ENCODE measurements around the gene CLDN6. TPM values are rescaled to one million over a fixed set of nuclear protein-coding genes. Genes with fewer than 3 reads are reported as not detected.
A peak's percentile ranks its signal among the peaks of the same experiment; 100 is the strongest.

CLDN6 gene
- total RNA-seq, 2 experiments from 2014 or later: not detected

DNA sequence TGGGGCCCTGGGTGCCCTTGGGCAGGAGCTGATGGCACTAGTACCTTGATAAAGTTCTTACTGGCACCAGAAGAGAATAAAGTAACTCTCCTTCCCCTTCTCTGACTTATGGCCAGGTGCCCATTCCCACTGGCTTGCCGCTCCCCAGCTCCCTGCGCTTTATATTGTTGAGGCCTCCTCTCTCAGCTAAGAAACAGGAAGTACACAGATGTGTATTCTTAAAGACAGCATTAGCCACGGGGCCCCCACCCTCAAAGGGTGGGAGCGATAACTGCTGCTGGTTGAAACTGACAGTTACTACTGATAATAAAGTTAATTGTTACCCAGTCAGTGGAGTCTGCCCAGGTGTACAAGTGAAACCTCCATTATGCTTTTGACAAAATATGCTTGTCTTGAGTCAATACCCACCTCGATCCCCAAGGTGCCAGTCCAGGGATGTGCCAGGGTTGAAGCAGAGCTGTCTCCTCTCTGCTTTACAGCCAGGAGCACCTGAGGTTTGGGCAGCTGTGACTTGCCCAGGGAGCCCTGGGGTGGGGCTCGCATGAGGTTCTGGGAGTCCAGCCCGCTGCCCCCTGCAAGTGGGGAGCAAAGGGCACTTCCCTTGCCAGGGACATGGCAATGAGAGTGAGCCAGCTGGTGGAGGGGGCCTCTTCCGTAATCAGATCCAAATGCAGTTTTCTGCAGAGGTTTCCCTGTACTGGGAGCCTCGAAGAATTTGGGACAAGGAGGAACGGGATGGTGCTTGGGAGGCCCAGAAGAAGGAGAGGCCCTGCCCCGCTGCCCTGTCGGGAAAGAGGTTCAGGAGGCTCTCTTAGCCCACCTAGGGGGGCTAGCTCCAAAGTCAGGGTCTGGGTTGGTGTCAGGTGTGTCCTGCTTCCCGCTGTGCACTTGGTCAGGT lies 10.7 kb downstream of the CLDN6 start:
- peak overlapping the region; percentile 11 for H3K27ac Mint-ChIP-seq
- POLR2A ChIA-PET: interaction anchor here (0.7 to 5.4 kb wide), 5 partner anchors 10 to 127 kb away, joined by 3 to 52 read pairs (median 5); partner anchors contain the start of genes CLDN6, PKMYT1, TNFRSF12A and ZNF213
- H3K4me3 Mint-ChIP-seq: no peak overlapping the region

DNA sequence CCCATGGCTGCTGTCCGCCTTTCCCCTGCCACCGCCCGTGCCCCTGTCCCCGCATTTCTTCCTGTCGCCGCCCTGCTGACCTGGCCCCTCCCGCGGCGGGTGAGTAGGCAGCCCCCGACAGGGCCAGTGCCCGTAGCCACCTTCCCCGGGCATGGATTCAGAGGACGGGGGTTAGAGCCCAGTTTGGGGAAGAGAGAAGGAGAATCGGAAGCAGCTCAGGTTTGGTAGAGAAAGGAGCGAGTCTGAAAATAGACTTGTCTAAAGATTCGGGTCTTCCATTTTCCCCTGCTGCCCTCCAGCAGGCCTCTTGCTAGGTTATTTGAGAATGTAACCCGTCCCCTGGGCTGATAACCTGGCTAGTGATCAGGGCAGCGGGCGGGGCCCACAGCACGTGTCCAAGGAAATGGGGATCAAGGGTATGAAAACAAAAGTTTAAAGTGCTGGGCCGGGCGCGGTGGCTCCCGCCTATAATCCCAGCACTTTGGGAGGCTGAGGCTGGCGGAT lies 13.2 kb downstream of the CLDN6 start:
- DNase-seq: no peak
- no peak overlapping the region for H3K27ac Mint-ChIP-seq
- POLR2A ChIA-PET: interaction anchor here (0.7 to 5.4 kb wide), 4 partner anchors 17 to 70 kb away, joined by 3 to 52 read pairs (median 12); partner anchors contain the start of genes PKMYT1 and TNFRSF12A
- H3K36me3 Mint-ChIP-seq (ENCODE audit: low read depth): no peaks in the 10 kb centered on the region
- no peaks in the 10 kb centered on the region for H3K9me3 Mint-ChIP-seq
- peak overlapping the region; percentile 74 for H3K4me3 Mint-ChIP-seq
- CTCF ChIA-PET: interaction anchor here (1.1 to 10.3 kb wide), 5 partner anchors 24 to 130 kb away, joined by 5 to 209 read pairs (median 9); partner anchors contain the start of genes PKMYT1 and ZNF213
- peaks cover 16% of the 10 kb centered on the region for H3K27me3 Mint-ChIP-seq
- H3K4me1 Mint-ChIP-seq: peaks cover 38% of the 10 kb centered on the region

More for the DNA sequence above, 10.7 kb downstream of the CLDN6 start:
- Mint-ChIP-seq H3K9me3 (no peaks in the 10 kb centered on the region), H3K36me3 (ENCODE audit: low read depth) (no peaks in the 10 kb centered on the region), H3K27me3 (peaks cover 16% of the 10 kb centered on the region), H3K4me1 (peaks cover 38% of the 10 kb centered on the region)
- CTCF ChIA-PET: interaction anchor here (0.8 to 10.3 kb wide), 7 partner anchors 12 to 122 kb away, joined by 3 to 209 read pairs (median 4); partner anchors contain the start of genes HCFC1R1 and THOC6
- no peak for DNase-seq

DNA sequence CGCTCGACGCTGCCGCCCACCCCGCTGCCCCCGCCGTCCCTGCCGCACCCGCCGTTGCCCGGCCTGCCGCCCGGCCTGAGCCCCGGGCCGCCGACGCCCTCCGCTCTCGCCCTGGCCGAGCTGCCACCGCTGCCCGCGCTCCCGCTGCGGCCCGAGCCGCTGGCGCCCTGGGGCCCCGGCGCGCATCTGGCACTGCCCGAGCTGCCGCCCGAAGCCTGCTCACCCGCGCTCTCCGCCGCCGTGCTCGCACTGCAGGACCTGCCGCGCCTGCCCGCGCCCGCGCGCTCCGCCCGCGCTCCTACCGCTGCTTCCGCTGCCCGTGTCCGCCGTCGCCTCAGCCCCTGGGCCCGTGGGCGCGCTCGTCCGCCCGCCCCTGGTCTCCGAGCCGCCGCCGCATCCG lies 13.7 kb downstream of the CLDN6 start:
- DNase-seq: no peak
- peaks cover 16% of the 10 kb centered on the region for H3K27me3 Mint-ChIP-seq
- no peaks in the 10 kb centered on the region for H3K36me3 Mint-ChIP-seq (ENCODE audit: low read depth)
- no peak overlapping the region for H3K27ac Mint-ChIP-seq
- no peak overlapping the region for H3K4me3 Mint-ChIP-seq
- H3K9me3 Mint-ChIP-seq: no peaks in the 10 kb centered on the region
- peaks cover 38% of the 10 kb centered on the region for H3K4me1 Mint-ChIP-seq
- POLR2A ChIA-PET: interaction anchor here (0.9 to 5.4 kb wide), 7 partner anchors 17 to 71 kb away, joined by 3 to 52 read pairs (median 4); partner anchors contain the start of genes PKMYT1 and TNFRSF12A
- CTCF ChIA-PET: interaction anchor here (0.6 to 10.3 kb wide), 21 partner anchors 9 to 167 kb away, joined by 3 to 209 read pairs (median 5); partner anchors contain the start of genes CLDN6, FLYWCH2, HCFC1R1 and PKMYT1

DNA sequence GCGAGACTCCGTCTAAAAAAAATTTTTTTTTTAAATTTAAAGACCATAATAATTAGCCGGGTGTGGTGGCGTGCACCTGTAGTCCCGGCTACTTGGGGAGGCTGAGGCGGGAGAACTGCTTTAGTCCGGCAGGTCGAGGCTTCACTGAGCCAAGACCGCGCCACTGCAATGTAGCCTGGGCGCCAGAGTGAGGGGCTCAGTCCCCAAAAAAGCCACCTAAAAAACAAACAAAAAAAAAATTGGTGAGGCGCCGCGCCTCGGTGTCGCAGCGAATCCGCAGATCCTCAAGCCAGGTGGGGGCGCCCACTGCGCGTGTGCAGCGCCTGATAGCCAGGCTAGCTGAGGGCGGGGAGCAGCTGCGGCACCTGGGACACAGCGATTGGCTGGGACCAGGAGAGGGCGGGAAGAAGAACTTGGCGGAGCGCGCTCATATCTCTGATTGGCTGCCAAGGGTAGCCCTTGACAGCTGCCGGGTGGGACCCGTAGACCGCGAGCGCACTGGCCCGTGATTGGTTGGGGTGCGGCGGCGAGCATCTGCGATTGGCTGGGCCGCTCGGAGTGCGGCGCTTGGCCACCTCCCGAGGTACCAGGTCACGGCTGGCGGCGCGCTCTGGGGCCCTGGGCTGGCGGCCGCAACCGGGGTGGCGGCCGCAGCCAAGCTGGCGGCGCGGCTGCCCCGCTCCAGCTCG lies 14.3 kb downstream of the CLDN6 start:
- Mint-ChIP-seq H3K9me3 (no peaks in the 10 kb centered on the region), H3K4me3 (peak overlapping the region; percentile 72), H3K27me3 (peaks cover 18% of the 10 kb centered on the region), H3K27ac (peak overlapping the region; percentile 16), H3K36me3 (ENCODE audit: low read depth) (no peaks in the 10 kb centered on the region), H3K4me1 (peaks cover 33% of the 10 kb centered on the region)
- POLR2A ChIA-PET: interaction anchor here (0.9 to 5.4 kb wide), 8 partner anchors 18 to 71 kb away, joined by 3 to 52 read pairs (median 4); partner anchors contain the start of genes PKMYT1 and TNFRSF12A
- CTCF ChIA-PET: interaction anchor here (0.6 to 10.3 kb wide), 22 partner anchors 8 to 168 kb away, joined by 3 to 209 read pairs (median 4); partner anchors contain the start of genes CLDN6, FLYWCH2, HCFC1R1 and PKMYT1
- DNase-seq: peak; percentile 98

DNA sequence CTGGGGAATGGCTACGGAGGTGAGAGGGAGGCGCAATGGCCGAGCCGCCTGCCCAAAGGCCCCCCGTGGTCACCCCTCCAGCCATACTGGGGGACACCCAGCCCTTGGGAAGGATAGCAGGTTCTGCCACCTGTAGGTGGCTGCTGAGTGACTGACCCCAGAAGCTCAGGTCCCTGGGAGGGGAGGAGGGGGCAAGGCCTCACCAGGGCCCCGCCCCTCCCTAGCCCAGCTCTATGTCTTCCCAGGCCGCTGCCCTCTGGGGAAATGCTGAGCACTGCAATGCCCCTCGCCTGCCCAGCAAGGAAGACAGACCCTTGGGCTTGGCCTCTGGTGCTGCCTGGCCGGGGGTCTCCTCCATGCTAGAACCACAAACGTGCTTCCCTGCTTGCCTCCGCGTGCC lies 16.7 kb downstream of the CLDN6 start:
- Mint-ChIP-seq H3K36me3 (ENCODE audit: low read depth) (no peaks in the 10 kb centered on the region), H3K27ac (no peak overlapping the region), H3K4me3 (no peak overlapping the region), H3K9me3 (no peaks in the 10 kb centered on the region), H3K4me1 (peaks cover 11% of the 10 kb centered on the region), H3K27me3 (peaks cover 10% of the 10 kb centered on the region)
- CTCF ChIA-PET: interaction anchor here (4.0 to 10.3 kb wide), 2 partner anchors 20 to 30 kb away, joined by 72 to 209 read pairs; partner anchors contain the start of genes CLDN6, HCFC1R1, THOC6 and TNFRSF12A
- POLR2A ChIA-PET: interaction anchor here (2.8 kb wide), 1 partner anchor 21 kb away, joined by 12 read pairs; the partner anchor contains the start of gene PKMYT1
- DNase-seq: no peak

DNA sequence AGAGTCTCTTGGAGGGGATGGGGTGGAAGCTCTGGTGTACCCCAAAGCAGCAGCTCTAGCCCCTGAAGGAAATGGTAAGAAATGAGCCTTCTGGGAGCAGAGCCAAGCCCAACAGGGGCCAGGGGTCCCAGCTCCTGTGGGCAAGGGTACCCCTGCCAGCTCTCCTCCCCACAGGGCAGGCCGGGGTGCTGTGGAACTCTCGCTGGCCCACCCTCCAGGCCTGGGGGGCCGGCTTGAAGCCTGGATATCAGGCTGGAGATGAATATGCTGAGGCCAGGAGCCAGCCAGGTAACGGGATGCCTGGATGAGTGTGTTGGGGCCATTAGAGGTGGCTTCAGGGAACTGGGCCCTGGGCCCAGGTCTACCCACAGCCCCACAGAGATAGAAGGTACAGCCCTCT lies 17.4 kb downstream of the CLDN6 start:
- POLR2A ChIA-PET: interaction anchor here (2.8 kb wide), 1 partner anchor 20 kb away, joined by 12 read pairs; the partner anchor contains the start of gene PKMYT1
- no peak overlapping the region for H3K27ac Mint-ChIP-seq
- H3K36me3 Mint-ChIP-seq (ENCODE audit: low read depth): no peaks in the 10 kb centered on the region
- H3K27me3 Mint-ChIP-seq: peaks cover 10% of the 10 kb centered on the region
- CTCF ChIA-PET: interaction anchor here (0.6 to 10.3 kb wide), 3 partner anchors 18 to 31 kb away, joined by 3 to 209 read pairs (median 72); partner anchors contain the start of genes CLDN6, HCFC1R1, THOC6 and TNFRSF12A
- H3K4me1 Mint-ChIP-seq: peaks cover 11% of the 10 kb centered on the region
- H3K9me3 Mint-ChIP-seq: no peaks in the 10 kb centered on the region
- DNase-seq: no peak
- no peak overlapping the region for H3K4me3 Mint-ChIP-seq

DNA sequence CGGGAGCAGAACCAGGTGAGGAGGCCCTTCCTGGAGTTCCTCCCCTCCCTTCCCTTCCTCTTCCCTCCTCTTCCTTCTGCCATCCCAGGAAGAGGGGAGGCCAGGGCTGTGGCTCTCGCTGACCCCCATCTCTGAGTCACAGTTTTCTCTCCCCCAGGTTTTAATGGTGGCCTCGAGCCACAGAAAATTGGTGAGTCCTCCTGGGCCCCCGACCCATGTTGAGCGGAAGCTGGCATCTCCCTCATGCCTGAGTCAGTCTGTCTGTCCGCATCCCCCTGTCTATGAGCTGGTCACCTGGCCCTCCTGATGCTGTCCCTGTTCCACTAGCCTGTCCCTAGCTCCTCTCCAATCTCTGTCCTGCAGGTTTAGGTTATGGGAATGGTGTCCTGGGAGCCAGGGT lies 18.1 kb downstream of the CLDN6 start:
- ChIA-PET CTCF (interaction anchor here (10.3 kb wide), 1 partner anchor 31 kb away, joined by 209 read pairs; no protein-coding TSS in a partner anchor), POLR2A (interaction anchor here (2.8 kb wide), 1 partner anchor 20 kb away, joined by 12 read pairs; the partner anchor contains the start of gene PKMYT1)
- no peak for DNase-seq
- H3K27ac Mint-ChIP-seq: no peak overlapping the region
- no peaks in the 10 kb centered on the region for H3K9me3 Mint-ChIP-seq
- H3K36me3 Mint-ChIP-seq (ENCODE audit: low read depth): no peaks in the 10 kb centered on the region
- H3K27me3 Mint-ChIP-seq: peaks cover 9% of the 10 kb centered on the region
- peaks cover 9% of the 10 kb centered on the region for H3K4me1 Mint-ChIP-seq
- H3K4me3 Mint-ChIP-seq: no peak overlapping the region

DNA sequence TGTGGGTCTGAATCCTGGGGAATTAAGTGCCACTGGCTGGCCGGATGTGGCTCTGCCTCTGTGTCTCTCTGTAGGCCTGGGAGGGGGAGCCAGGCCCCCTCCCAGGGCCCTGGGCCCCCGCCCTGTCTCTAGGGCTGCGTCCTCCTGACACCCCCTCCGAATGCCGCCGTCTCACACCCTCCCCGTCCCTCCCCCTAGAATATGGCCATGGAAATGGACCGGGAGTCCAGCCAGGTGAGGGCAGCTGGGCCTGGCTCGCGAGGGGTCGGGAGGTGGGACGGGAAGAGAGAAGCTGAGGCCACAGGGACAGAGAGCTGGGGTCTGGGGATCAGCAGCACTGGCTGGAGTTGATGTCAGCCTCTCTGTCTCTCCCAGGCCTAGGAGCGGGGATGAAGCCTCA lies 21.7 kb downstream of the CLDN6 start:
- ChIA-PET POLR2A (no interaction called here), CTCF (interaction anchor here (1.3 kb wide), 1 partner anchor 32 kb away, joined by 4 read pairs; no protein-coding TSS in a partner anchor)
- DNase-seq: no peak
- no peaks in the 10 kb centered on the region for H3K4me1 Mint-ChIP-seq
- no peak overlapping the region for H3K27ac Mint-ChIP-seq
- H3K36me3 Mint-ChIP-seq (ENCODE audit: low read depth): no peaks in the 10 kb centered on the region
- H3K9me3 Mint-ChIP-seq: no peaks in the 10 kb centered on the region
- H3K4me3 Mint-ChIP-seq: no peak overlapping the region
- peaks cover 7% of the 10 kb centered on the region for H3K27me3 Mint-ChIP-seq

DNA sequence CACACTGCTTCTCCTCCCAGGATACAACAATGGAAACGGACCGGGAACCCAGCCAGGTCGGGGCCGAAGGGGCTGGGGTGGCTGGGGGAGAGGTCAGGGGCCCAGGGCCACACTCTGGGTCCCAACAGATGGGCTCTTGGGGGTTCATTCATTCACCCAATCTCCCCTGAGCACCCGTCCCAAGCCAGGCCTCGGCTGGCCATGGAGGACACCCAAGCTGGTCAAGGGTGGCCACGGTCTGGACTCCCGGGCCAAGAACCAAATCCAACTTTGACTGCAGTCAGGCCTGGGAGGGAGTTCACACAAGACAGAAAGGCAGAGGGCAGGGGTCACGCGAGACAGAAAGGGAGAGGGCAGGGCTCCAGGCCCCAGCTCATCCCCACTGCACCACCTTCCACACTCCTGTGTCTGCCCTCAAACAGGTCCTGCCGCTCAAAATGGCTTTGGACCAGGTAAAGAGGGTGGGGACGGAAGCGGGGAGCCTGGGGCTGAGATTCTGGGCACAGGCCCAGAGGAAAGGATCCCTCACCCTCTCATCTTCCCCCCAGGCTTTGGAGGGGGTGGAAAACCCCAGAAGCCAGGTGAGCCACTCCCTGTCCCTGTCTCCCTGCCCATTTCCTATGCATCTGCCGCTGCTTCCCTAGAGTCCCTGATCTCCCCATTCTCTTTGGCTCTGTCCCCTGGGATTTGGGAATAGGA lies 25.5 kb downstream of the CLDN6 start:
- Mint-ChIP-seq H3K9me3 (no peaks in the 10 kb centered on the region), H3K27ac (no peak overlapping the region), H3K4me3 (no peak overlapping the region), H3K27me3 (peaks cover 5% of the 10 kb centered on the region), H3K4me1 (no peaks in the 10 kb centered on the region), H3K36me3 (ENCODE audit: low read depth) (no peaks in the 10 kb centered on the region)
- POLR2A ChIA-PET: interaction anchor here (0.9 to 1.7 kb wide), 2 partner anchors 12 to 23 kb away, joined by 3 to 4 read pairs; no protein-coding TSS in a partner anchor
- no peak for DNase-seq
- CTCF ChIA-PET: interaction anchor here (1.0 kb wide), 1 partner anchor 11 kb away, joined by 3 read pairs; no protein-coding TSS in a partner anchor

DNA sequence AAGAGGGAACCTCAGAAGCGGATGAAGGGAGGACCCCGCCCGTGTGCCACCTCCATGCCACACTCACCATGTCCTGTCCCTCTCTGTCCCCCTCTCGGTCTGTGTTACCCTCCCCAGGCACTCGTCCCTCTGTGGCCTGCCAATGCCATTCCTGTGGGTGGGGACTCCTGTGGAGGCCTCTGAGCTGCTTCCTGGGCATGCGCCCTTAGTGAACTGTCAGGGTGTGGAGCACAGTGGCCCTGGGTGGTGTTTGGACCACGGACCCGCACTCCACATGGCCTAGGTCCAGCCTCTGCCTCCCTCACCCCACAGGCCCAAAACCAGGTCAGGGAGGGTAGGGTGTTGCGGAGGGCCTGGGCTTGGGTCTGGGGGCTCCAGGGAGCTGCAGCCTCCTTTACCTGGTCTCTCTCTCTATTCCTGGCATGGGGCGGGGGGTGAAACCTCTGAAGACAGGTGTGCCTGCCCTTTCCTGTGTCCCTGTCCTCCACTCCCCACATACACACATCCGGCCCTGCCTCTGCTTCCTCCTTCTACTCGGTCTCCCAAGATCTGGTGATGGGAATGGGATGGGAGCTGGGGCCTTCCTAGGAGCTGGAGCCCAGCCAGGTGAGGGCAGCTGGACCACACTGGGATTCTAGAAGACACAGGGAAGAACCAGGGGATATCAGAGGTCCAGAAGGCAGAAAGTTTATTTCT lies 26.3 kb downstream of the CLDN6 start:
- H3K27ac Mint-ChIP-seq: no peak overlapping the region

DNA sequence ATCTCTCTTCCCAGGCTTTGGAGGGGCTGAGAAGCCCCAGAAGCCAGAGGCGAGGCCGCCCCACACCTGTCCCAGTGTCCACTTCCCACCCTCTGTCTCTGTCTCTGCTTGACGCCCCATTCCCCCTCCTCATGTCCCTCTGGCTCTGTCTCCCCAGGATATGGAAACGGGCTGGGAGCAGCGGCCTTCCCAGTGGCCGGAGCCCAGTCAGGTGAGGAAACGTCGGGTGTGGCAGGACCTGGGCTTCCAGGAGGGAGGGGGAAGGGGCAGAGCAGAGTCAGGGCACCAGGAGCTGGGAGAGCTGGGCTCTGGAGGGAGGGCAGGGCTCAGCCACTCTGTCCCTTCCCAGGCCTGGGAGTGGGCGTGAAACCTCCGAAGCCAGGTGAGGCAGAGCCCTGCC lies 27.1 kb downstream of the CLDN6 start:
- POLR2A ChIA-PET: interaction anchor here (1.7 kb wide), 2 partner anchors 10 to 21 kb away, joined by 4 to 6 read pairs; partner anchors contain the start of gene PKMYT1
- Mint-ChIP-seq H3K4me3 (no peak overlapping the region), H3K9me3 (no peaks in the 10 kb centered on the region), H3K4me1 (no peaks in the 10 kb centered on the region), H3K27ac (no peak overlapping the region), H3K36me3 (ENCODE audit: low read depth) (no peaks in the 10 kb centered on the region), H3K27me3 (peaks cover 7% of the 10 kb centered on the region)
- DNase-seq: no peak
- CTCF ChIA-PET: interaction anchor here (1.3 kb wide), 1 partner anchor 41 kb away, joined by 3 read pairs; no protein-coding TSS in a partner anchor

More for the DNA sequence above, 26.3 kb downstream of the CLDN6 start:
- ChIA-PET CTCF (interaction anchor here (1.0 to 1.3 kb wide), 2 partner anchors 12 to 40 kb away, joined by 3 read pairs; no protein-coding TSS in a partner anchor), POLR2A (interaction anchor here (0.9 to 1.7 kb wide), 3 partner anchors 11 to 22 kb away, joined by 3 to 6 read pairs (median 4); partner anchors contain the start of gene PKMYT1)
- Mint-ChIP-seq H3K27me3 (peaks cover 5% of the 10 kb centered on the region), H3K36me3 (ENCODE audit: low read depth) (no peaks in the 10 kb centered on the region), H3K9me3 (no peaks in the 10 kb centered on the region), H3K4me3 (no peak overlapping the region), H3K4me1 (no peaks in the 10 kb centered on the region)
- DNase-seq: no peak
